Right lung (tissue), 5 donors: ENCODE measurements around the gene ARHGAP24. TPM values are rescaled to one million over a fixed set of nuclear protein-coding genes. Genes with fewer than 3 reads are reported as not detected.
A peak's percentile ranks its signal among the peaks of the same experiment; 100 is the strongest.
"Not testable (repeated sequence)": the region's sequence is repeated elsewhere in the genome, so short reads cannot be mapped to it uniquely, and the experiment has no call there.

Source experiments
- DNase-seq, 2 donors: peaks; one replicate each; pipeline ENCODE4 v3.0.0-alpha.2; 2013
- polyA plus RNA-seq, 5 donors: library from polyadenylated mRNA; unstranded; fragments of 120-200 nt; gene quantifications; one replicate each; pipeline versions ENCODE4 v1.2.1 to v1.2.3, GENCODE V29; 2013; ENCODE audit warnings: inconsistent platforms in 1 of 5, low replicate concordance in 1 of 5; ENCODE audit not compliant: insufficient read length in 5 of 5, insufficient read depth in 1 of 5

Gene ARHGAP24
- polyA plus RNA-seq, 5 donors: 19.9 to 37.9 (median 26.8) TPM

- DNase-seq: no peak
Measured at GRCh38 chr4:85909851-85910250, 434.9 kb downstream of the ARHGAP24 start.

- no peak for DNase-seq
Measured at GRCh38 chr4:85910985-85911384, 436.0 kb downstream of the ARHGAP24 start.

- DNase-seq: no peak
Measured at GRCh38 chr4:85913931-85914694, 439.2 kb downstream of the ARHGAP24 start.

- DNase-seq: not testable (repeated sequence)
Measured at GRCh38 chr4:85915570-85915969, 440.6 kb downstream of the ARHGAP24 start.

- DNase-seq: no peak
Measured at GRCh38 chr4:85919200-85919887, 444.4 kb downstream of the ARHGAP24 start.

GRCh38 chr4:85925071-85925470, 450.1 kb downstream of the ARHGAP24 start:
- no peak for DNase-seq

- DNase-seq: peak in 1 of 2 donors; percentile 24
Measured at GRCh38 chr4:85928775-85929591, 454.0 kb downstream of the ARHGAP24 start.

- DNase-seq: no peak
Measured at GRCh38 chr4:85929961-85930665, 455.2 kb downstream of the ARHGAP24 start.

GRCh38 chr4:85932500-85933290, 457.7 kb downstream of the ARHGAP24 start:
- DNase-seq: peak; percentile 23 to 29

- DNase-seq: no peak
Measured at GRCh38 chr4:85933291-85933640, 458.3 kb downstream of the ARHGAP24 start.

- no peak for DNase-seq
Measured at GRCh38 chr4:85937507-85937906, 462.6 kb downstream of the ARHGAP24 start.

- no peak for DNase-seq
Measured at GRCh38 chr4:85938062-85938461, 463.1 kb downstream of the ARHGAP24 start.

- no peak for DNase-seq
Measured at GRCh38 chr4:85938902-85939301, 464.0 kb downstream of the ARHGAP24 start.

- no peak for DNase-seq
Measured at GRCh38 chr4:85939595-85939994, 464.6 kb downstream of the ARHGAP24 start.

GRCh38 chr4:85940151-85940550, 465.2 kb downstream of the ARHGAP24 start:
- DNase-seq: no peak

GRCh38 chr4:85942107-85942506, 467.2 kb downstream of the ARHGAP24 start:
- no peak for DNase-seq

GRCh38 chr4:85946821-85947220, 471.9 kb downstream of the ARHGAP24 start:
- no peak for DNase-seq

GRCh38 chr4:85951099-85951498, 476.1 kb downstream of the ARHGAP24 start:
- DNase-seq: no peak

GRCh38 chr4:85952528-85952927, 477.6 kb downstream of the ARHGAP24 start:
- DNase-seq: no peak

GRCh38 chr4:85952972-85953650, 478.2 kb downstream of the ARHGAP24 start:
- DNase-seq: no peak
